Retinal pigment epithelial cell (primary cell): ENCODE data around the gene PIP5KL1.

ENCODE experiments used
- DNase-seq: peaks from one replicate; pipeline ENCODE4 v3.0.0-alpha.2; 2010; ENCODE audit warnings: low read depth
- H3K4me3 ChIP-seq: 2 replicates; pipeline ENCODE4 v1.5.1; 2011; ENCODE audit warnings: mild to moderate bottlenecking, low read length, control low read depth, moderate library complexity
- TF ChIP-seq, protein P1 (sequence below): conservative IDR thresholded peaks from 2 replicates; pipeline ENCODE4 v1.5.1; 2011; ENCODE audit warnings: low read depth, low read length, control low read depth, inconsistent platforms

PIP5KL1 gene

DNA sequence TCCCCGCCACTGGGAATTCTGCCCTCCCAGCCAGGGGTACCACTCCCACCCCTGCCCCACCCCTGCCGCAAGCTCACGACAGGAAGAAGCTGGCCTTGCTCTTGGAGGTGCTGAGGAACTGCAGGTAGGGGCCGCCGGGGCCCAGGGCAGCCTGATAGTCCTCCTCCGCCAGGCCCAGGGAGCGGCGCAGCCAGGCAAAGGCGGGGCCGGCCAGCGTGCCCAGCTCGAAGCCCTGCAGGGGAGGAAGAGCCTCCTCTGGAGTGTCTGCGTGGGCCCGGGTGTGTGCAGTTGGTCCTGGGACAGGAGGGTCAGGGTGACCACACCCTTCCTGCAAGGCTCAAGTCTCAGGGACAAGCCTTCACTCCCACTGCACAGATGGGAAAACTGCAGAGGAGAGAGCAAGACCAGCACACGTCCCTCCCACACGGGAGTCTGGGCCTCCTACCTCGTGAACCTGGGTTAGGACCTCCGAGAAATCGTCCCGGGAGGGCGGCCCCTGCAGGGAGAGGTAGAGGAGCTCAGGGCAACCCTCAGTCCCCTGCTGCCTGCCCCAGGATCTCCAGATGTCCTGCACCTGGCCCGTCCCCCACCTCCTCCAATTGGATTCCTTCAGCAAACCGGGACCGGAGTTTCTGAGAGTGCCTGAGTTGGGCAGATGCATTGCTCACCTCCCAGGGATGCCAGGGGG is 2.4 kb downstream of the PIP5KL1 start:
- TF ChIP-seq, protein P1, sequence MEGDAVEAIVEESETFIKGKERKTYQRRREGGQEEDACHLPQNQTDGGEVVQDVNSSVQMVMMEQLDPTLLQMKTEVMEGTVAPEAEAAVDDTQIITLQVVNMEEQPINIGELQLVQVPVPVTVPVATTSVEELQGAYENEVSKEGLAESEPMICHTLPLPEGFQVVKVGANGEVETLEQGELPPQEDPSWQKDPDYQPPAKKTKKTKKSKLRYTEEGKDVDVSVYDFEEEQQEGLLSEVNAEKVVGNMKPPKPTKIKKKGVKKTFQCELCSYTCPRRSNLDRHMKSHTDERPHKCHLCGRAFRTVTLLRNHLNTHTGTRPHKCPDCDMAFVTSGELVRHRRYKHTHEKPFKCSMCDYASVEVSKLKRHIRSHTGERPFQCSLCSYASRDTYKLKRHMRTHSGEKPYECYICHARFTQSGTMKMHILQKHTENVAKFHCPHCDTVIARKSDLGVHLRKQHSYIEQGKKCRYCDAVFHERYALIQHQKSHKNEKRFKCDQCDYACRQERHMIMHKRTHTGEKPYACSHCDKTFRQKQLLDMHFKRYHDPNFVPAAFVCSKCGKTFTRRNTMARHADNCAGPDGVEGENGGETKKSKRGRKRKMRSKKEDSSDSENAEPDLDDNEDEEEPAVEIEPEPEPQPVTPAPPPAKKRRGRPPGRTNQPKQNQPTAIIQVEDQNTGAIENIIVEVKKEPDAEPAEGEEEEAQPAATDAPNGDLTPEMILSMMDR = no peak
- H3K4me3 ChIP-seq = no peak overlapping the region
- DNase-seq = no peak

DNA sequence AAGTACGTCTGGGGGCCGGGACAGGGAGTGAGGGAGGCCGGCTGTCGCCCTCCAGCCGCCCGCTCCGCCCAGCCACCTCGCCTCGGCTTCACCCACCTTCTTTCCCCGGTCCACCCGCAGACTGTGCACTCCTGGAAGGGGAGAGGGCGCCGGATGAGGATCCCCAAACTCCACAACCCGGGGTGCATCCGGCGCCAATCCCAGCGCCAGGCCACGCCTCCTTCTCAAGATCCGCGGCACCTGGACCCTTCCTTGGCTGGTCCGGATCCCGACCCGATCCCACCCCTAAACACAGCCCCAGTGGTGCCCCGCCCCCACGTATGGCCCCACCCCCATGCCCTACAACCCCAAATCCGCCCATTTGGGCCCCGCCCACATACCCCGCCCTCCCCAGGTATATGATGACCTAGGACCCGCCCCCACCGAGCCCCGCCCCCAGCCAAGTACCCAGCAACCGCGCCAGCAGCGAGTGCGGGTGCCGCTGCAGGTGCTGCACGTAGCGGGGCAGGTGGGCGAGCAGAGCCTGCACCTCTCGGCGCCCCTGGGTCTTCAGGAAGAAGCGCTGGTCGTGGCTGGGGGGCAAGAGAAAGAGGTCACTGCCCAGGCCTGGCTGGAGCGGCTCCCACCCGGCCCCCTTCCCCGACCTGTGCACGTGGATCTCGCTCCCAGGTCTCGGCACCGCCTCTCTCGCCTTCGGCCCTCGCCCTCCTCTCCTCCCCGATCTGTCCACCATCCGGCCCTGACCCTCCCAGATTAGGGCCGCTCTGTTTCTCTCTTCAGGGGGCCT is 3.2 kb downstream of the PIP5KL1 start:
- peak overlapping the region; percentile 50 for H3K4me3 ChIP-seq
- DNase-seq = no peak

DNA sequence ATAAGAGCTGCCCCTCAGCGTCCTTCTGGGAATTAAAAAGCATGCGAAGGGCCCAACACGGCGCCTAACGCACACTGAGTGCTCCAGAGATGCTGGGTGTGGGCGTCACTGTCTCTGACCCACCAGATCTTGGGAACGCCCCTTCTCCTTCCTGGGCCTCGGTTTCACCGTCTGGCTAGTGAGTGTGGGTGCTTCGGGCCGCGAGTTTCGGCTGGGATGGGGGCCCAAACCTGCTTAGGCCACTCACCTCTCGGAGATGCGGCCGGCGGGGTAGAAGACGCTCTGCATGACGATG is 3.7 kb downstream of the PIP5KL1 start:
- DNase-seq = no peak
- TF ChIP-seq, protein P1 = no peak
- peak overlapping the region; percentile 50 for H3K4me3 ChIP-seq

More for the DNA sequence above, 3.2 kb downstream of the PIP5KL1 start:
- TF ChIP-seq, protein P1 = no peak

DNA sequence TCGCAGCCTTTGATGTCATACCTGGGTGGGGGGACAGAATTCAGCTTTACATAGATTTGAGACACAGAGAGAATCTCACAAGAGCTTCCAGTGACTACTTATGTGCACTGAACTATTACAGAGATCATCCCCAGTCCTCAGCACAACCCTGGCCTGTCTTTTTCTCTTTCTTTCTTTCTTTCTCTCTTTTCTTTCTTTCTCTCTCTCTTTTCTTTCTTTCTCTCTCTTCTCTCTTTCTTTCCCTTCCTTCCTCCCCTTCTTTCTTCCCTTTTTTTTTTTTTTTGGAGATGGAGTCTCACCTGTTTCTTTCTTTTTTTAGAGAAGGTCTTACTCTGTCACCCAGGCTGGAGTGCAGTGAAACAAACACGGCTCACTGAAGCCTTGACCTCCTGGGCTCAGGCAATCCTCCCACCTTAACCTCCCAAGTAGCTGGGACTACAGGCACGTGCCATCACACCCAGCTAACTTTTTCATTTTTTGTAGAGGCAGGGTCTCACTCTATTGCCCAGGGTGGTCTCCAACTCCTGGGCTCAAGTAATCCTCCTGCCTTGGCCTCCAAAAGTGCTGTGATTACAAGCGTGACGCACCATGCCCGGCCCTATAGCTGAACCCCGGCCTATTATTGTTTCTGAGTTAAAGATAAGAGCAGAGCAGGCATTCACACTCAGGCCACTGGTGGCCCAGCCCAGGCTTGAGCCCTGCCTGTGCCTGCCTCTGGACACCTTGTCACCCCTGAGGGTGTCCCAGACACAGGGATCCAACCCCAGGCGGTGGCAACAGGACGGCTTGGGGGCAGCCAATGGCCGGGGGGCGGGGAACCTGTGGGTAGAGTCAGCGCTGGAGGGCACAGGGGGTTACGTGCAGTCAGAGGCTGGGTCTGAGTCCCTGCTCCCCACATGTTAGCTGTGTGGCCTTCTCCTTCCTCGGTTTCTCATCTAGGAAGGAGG is 4.3 kb downstream of the PIP5KL1 start:
- TF ChIP-seq, protein P1 = no peak
- peak overlapping the region; percentile 50 for H3K4me3 ChIP-seq
- DNase-seq = no peak

DNA sequence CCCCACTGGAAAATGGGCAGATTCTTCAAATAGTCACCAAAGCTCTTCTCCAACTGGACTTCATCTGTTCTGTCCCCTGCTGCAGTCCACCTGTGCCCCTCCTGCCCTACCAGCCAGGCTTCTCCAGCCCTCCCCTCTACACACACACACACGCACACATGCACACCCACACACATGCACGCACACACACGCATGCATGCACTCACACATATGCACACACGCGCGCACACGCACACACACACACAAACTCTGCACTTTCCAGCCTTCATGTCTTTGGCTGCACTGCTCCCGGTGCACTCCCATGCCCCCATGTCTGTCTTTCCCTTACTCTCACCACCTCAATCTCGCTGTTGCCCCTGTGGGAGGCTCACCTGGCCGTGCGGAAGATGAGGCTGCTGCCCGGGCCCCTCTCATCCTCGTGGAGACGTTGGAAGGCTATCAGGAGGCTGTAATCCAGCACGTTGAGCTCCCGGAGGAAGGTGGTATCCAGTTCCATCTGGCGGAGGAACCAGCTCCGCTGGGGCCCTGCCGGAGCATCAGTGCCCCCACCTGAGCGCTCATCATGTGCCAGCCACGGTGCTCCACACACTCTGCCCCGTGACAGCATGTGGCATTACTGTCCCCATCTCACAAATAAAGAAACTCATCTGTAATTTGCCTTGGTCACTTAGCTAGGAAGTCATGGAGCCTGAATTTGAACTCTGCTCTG is 5.7 kb downstream of the PIP5KL1 start:
- TF ChIP-seq, protein P1 = no peak
- DNase-seq = no peak
- no peak overlapping the region for H3K4me3 ChIP-seq

DNA sequence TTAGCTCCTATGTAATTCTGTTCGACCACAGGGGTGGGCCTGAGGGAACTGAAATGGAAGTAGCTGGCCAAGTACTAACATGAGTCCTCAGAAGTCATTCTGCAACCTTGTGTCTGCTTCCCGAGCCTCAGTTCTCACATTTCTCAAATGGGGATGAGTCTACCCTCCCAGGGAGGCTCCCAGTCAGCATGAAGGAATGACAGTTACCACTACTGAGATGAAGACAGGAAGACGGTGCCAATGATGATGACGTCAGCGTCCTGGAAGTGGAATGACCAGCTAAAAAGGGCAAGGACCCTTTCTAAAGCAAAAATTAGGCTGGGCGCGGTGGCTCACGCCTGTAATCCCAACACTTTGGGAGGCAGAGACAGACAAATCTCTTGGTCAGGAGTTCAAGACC is 6.8 kb downstream of the PIP5KL1 start:
- no peak overlapping the region for H3K4me3 ChIP-seq
- TF ChIP-seq, protein P1 = no peak

More for the DNA sequence above, 6.8 kb downstream of the PIP5KL1 start:
- DNase-seq = no peak
